ENCODE data around the gene STXBP4.

The STXBP4 gene

GRCh38 chr17:54971147-54971546 lies 2.6 kb downstream of the STXBP4 start:
- DNase-seq = no peak

GRCh38 chr17:54971901-54972300 lies 3.3 kb downstream of the STXBP4 start:
- no peak for DNase-seq

GRCh38 chr17:54972406-54973138 lies 4.0 kb downstream of the STXBP4 start:
- DNase-seq = no peak

- DNase-seq = no peak
These were observed 6.2 kb downstream of the STXBP4 start for GRCh38 chr17:54974759-54975158.

- no peak for DNase-seq
These were observed 7.8 kb downstream of the STXBP4 start for GRCh38 chr17:54976316-54976715.

GRCh38 chr17:54977744-54978143 lies 9.2 kb downstream of the STXBP4 start:
- DNase-seq = no peak

- DNase-seq = no peak
These were observed 11.1 kb downstream of the STXBP4 start for GRCh38 chr17:54979657-54980056.

GRCh38 chr17:54980375-54980774 lies 11.8 kb downstream of the STXBP4 start:
- DNase-seq = no peak

GRCh38 chr17:54982399-54982798 lies 13.8 kb downstream of the STXBP4 start:
- DNase-seq = no peak

GRCh38 chr17:54983260-54983659 lies 14.7 kb downstream of the STXBP4 start:
- DNase-seq = no peak

- DNase-seq = no peak
These were observed 16.9 kb downstream of the STXBP4 start for GRCh38 chr17:54985476-54985875.

GRCh38 chr17:54990118-54990517 lies 21.6 kb downstream of the STXBP4 start:
- DNase-seq = no peak

GRCh38 chr17:54991567-54991966 lies 23.0 kb downstream of the STXBP4 start:
- no peak for DNase-seq

GRCh38 chr17:54992797-54993639 lies 24.5 kb downstream of the STXBP4 start:
- no peak for DNase-seq

- DNase-seq = no peak
These were observed 27.9 kb downstream of the STXBP4 start for GRCh38 chr17:54996441-54996840.

GRCh38 chr17:55002458-55002857 lies 33.9 kb downstream of the STXBP4 start:
- DNase-seq = no peak

GRCh38 chr17:55004484-55004883 lies 35.9 kb downstream of the STXBP4 start:
- no peak for DNase-seq

GRCh38 chr17:55005520-55005919 lies 37.0 kb downstream of the STXBP4 start:
- no peak for DNase-seq

- DNase-seq = no peak
These were observed 55.1 kb downstream of the STXBP4 start for GRCh38 chr17:55023626-55024025.

- DNase-seq = no peak
These were observed 69.3 kb downstream of the STXBP4 start for GRCh38 chr17:55037828-55038227.

- no peak for DNase-seq
These were observed 69.7 kb downstream of the STXBP4 start for GRCh38 chr17:55038291-55038690.

- DNase-seq = no peak
These were observed 72.0 kb downstream of the STXBP4 start for GRCh38 chr17:55040611-55041010.

GRCh38 chr17:55053855-55054254 lies 85.3 kb downstream of the STXBP4 start:
- DNase-seq = no peak

- no peak for DNase-seq
These were observed 85.9 kb downstream of the STXBP4 start for GRCh38 chr17:55054429-55054828.
